Muscle of back (tissue), 10 donors: ENCODE data around the gene KIF24. TPM values are rescaled to one million over a fixed set of nuclear protein-coding genes. Genes with fewer than 3 reads are reported as not detected.

Source experiments
- polyA plus RNA-seq, 10 donors: library from polyadenylated mRNA; unstranded; fragments of 120-200 nt; gene quantifications; one replicate each; pipeline ENCODE4 v1.2.1, GENCODE V29; 2013; ENCODE audit not compliant: insufficient read length in 10 of 10

Gene KIF24
- polyA plus RNA-seq, 10 donors = 5.4 to 25.0 (median 14.8) TPM

Other genes with a start within 250 kb of the KIF24 start
- 10 to 100 TPM; 33.6 to 60.3 (median 36.9) TPM for gene DCAF12, start 202.6 kb downstream of the KIF24 start, polyA plus RNA-seq
- gene UBAP1, start 150.2 kb downstream of the KIF24 start, polyA plus RNA-seq = 10 to 100 TPM; 32.8 to 45.0 (median 36.9) TPM
- gene NUDT2, start 301 bp upstream of the KIF24 start, polyA plus RNA-seq = 10 to 100 TPM; 18.4 to 31.3 (median 26.0) TPM
- 10 to 100 TPM; 11.3 to 18.9 (median 16.8) TPM for gene MYORG, start 47.6 kb upstream of the KIF24 start, polyA plus RNA-seq
- gene FAM219A, start 129.3 kb upstream of the KIF24 start, polyA plus RNA-seq = 10 to 100 TPM in 8 of 10 donors, 1 to 10 TPM in 2; 9.8 to 15.0 (median 11.8) TPM
- under 1 TPM in 2 of 10 donors, not detected in 8; 0.23 to 0.30 TPM for gene DNAI1, start 129.5 kb upstream of the KIF24 start, polyA plus RNA-seq
- 1 to 10 TPM; 2.5 to 5.2 (median 3.4) TPM for gene ENHO, start 193.7 kb upstream of the KIF24 start, polyA plus RNA-seq